Fibroblast of mammary gland (primary cell): Measurements from ENCODE around the gene C19orf33.
A peak's percentile ranks its signal among the peaks of the same experiment; 100 is the strongest.
"Not testable (repeated sequence)": the region's sequence is repeated elsewhere in the genome, so short reads cannot be mapped to it uniquely, and the experiment has no call there.

Experiments
- DNase-seq: peaks from one replicate; pipeline ENCODE4 v3.0.0-alpha.2; 2010; ENCODE audit warnings: low read depth
- H3K4me3 ChIP-seq: 2 replicates; pipeline ENCODE4 v1.5.1; 2011; ENCODE audit warnings: low read depth, mild to moderate bottlenecking, low read length, moderate library complexity; ENCODE audit not compliant: control insufficient read depth
- CTCF ChIP-seq: conservative IDR thresholded peaks from 2 replicates; pipeline ENCODE4 v1.5.1; 2011; ENCODE audit warnings: low read depth, low read length, inconsistent platforms; ENCODE audit not compliant: control insufficient read depth, insufficient read depth

C19orf33 gene

GRCh38 chr19:38336638-38337359 is 32.7 kb downstream of the C19orf33 start:
- no peak for TF ChIP-seq CTCF
- DNase-seq: peak; percentile 82

GRCh38 chr19:38337360-38337653 is 33.3 kb downstream of the C19orf33 start:
- no peak for DNase-seq
- no peak for TF ChIP-seq CTCF
- no peak overlapping the region for H3K4me3 ChIP-seq

More at GRCh38 chr19:38336638-38337359, 32.7 kb downstream of the C19orf33 start:
- H3K4me3 ChIP-seq: peak overlapping the region; percentile 85

- DNase-seq, H3K4me3 ChIP-seq: not testable (repeated sequence)
Observed at GRCh38 chr19:38339011-38339410, 35.0 kb downstream of the C19orf33 start.

- no peak for TF ChIP-seq CTCF
- DNase-seq: no peak
- H3K4me3 ChIP-seq: no peak overlapping the region
Observed at GRCh38 chr19:38340927-38341326, 36.9 kb downstream of the C19orf33 start.

GRCh38 chr19:38346837-38347236 is 42.8 kb downstream of the C19orf33 start:
- H3K4me3 ChIP-seq: no peak overlapping the region
- TF ChIP-seq CTCF: no peak
- DNase-seq: no peak

- no peak for DNase-seq
- H3K4me3 ChIP-seq: no peak overlapping the region
Observed at GRCh38 chr19:38350883-38351282, 46.8 kb downstream of the C19orf33 start.

More at GRCh38 chr19:38350883-38351282, 46.8 kb downstream of the C19orf33 start:
- no peak for TF ChIP-seq CTCF
